H9 (cell line): ENCODE results near the gene TNS2. TPM values are rescaled to one million over a fixed set of nuclear protein-coding genes. Genes with fewer than 3 reads are reported as not detected.

ENCODE experiments used
- DNase-seq: peaks from one replicate; pipeline ENCODE4 v3.0.0-alpha.2; 2017
- H2AFZ ChIP-seq: one replicate; pipeline ENCODE4 v1.6.1; 2013; ENCODE audit warnings: mild to moderate bottlenecking, low read length, control low read depth, moderate library complexity
- H2AK5ac ChIP-seq: 2 replicates; pipeline ENCODE4 v1.6.1; 2013; ENCODE audit warnings: low read length, control low read depth, mixed read lengths; ENCODE audit not compliant: insufficient read length
- H2BK120ac ChIP-seq: one replicate; pipeline ENCODE4 v1.6.1; 2013; ENCODE audit warnings: low read depth, mild to moderate bottlenecking, low read length, control low read depth, inconsistent platforms; ENCODE audit not compliant: poor library complexity, severe bottlenecking
- H2BK12ac ChIP-seq: 2 replicates; pipeline ENCODE4 v1.6.1; 2013; ENCODE audit warnings: low read length, control low read depth, mixed read lengths, low read depth; ENCODE audit not compliant: insufficient read length
- H2BK15ac ChIP-seq: 2 replicates; pipeline ENCODE4 v1.6.1; 2013; ENCODE audit warnings: low read depth, low read length, control low read depth
- H2BK20ac ChIP-seq: one replicate; pipeline ENCODE4 v1.6.1; 2013; ENCODE audit warnings: low read depth, mild to moderate bottlenecking, low read length, control low read depth, inconsistent platforms; ENCODE audit not compliant: poor library complexity, severe bottlenecking
- H2BK5ac ChIP-seq: 2 replicates; pipeline ENCODE4 v1.6.1; 2013; ENCODE audit warnings: low read length, control low read depth, mixed read lengths; ENCODE audit not compliant: insufficient read length
- H3K14ac ChIP-seq: 2 replicates; pipeline ENCODE4 v1.6.1; 2013; ENCODE audit warnings: low read length, control low read depth; ENCODE audit not compliant: insufficient read depth
- H3K18ac ChIP-seq: 2 replicates; pipeline ENCODE4 v1.6.1; 2013; ENCODE audit warnings: low read depth, mild to moderate bottlenecking, mixed read lengths, low read length, control low read depth; ENCODE audit not compliant: insufficient read length
- H3K23ac ChIP-seq: 2 replicates; pipeline ENCODE4 v1.6.1; 2013; ENCODE audit warnings: low read length, control low read depth, mixed read lengths, low read depth; ENCODE audit not compliant: insufficient read length
- H3K23me2 ChIP-seq: 2 replicates; pipeline ENCODE4 v1.6.1; 2013; ENCODE audit warnings: low read depth, mild to moderate bottlenecking, mixed read lengths, low read length, control low read depth; ENCODE audit not compliant: insufficient read length, poor library complexity, severe bottlenecking
- H3K27ac ChIP-seq: 2 replicates; pipeline ENCODE4 v1.5.1; 2013; ENCODE audit warnings: low read length, control low read depth, mixed read lengths, low read depth; ENCODE audit not compliant: insufficient read length
- H3K27me3 ChIP-seq: 2 replicates; pipeline ENCODE4 v1.6.1; 2013; ENCODE audit warnings: low read length, control low read depth, inconsistent platforms; ENCODE audit not compliant: insufficient read depth
- H3K4ac ChIP-seq: 2 replicates; pipeline ENCODE4 v1.6.1; 2013; ENCODE audit warnings: low read depth, mild to moderate bottlenecking, control low read depth, inconsistent platforms, low read length, moderate library complexity
- H3K4me1 ChIP-seq: 2 replicates; pipeline ENCODE4 v1.6.1; 2013; ENCODE audit warnings: low read length, control low read depth, inconsistent platforms; ENCODE audit not compliant: insufficient read depth
- H3K4me2 ChIP-seq: 2 replicates; pipeline ENCODE4 v1.6.1; 2013; ENCODE audit warnings: low read length, control low read depth, mixed read lengths; ENCODE audit not compliant: insufficient read length, insufficient read depth
- H3K56ac ChIP-seq: 2 replicates; pipeline ENCODE4 v1.6.1; 2013; ENCODE audit warnings: low read depth, mild to moderate bottlenecking, mixed read lengths, low read length, control low read depth; ENCODE audit not compliant: insufficient read length
- H3K79me1 ChIP-seq: 2 replicates; pipeline ENCODE4 v1.6.1; 2013; ENCODE audit warnings: low read depth, mild to moderate bottlenecking, moderate library complexity, low read length, control low read depth, inconsistent platforms; ENCODE audit not compliant: insufficient read depth, poor library complexity, severe bottlenecking
- H3K79me2 ChIP-seq: 2 replicates; pipeline ENCODE4 v1.6.1; 2013; ENCODE audit warnings: low read length, control low read depth, inconsistent platforms; ENCODE audit not compliant: insufficient read depth
- H3K9ac ChIP-seq: 2 replicates; pipeline ENCODE4 v1.6.1; 2013; ENCODE audit warnings: low read length, control low read depth, mixed read lengths; ENCODE audit not compliant: insufficient read length; ENCODE audit errors: extremely low read depth
- H3K9me3 ChIP-seq: one replicate; pipeline ENCODE4 v1.6.1; 2013; ENCODE audit warnings: low read depth, low read length, inconsistent platforms; ENCODE audit not compliant: control insufficient read depth
- H3T11ph ChIP-seq: one replicate; pipeline ENCODE4 v1.6.1; 2013; ENCODE audit warnings: mild to moderate bottlenecking, low read length, control low read depth, inconsistent platforms
- H4K20me1 ChIP-seq: one replicate; pipeline ENCODE4 v1.6.1; 2013; ENCODE audit not compliant: control insufficient read depth, insufficient read length, insufficient read depth
- H4K5ac ChIP-seq: 2 replicates; pipeline ENCODE4 v1.6.1; 2013; ENCODE audit warnings: low read depth, mild to moderate bottlenecking, mixed read lengths, low read length, control low read depth; ENCODE audit not compliant: insufficient read length
- H4K8ac ChIP-seq: replicated peaks from 2 replicates; pipeline ENCODE4 v1.6.1; 2013; ENCODE audit warnings: low read length, control low read depth, mixed read lengths, low read depth; ENCODE audit not compliant: insufficient read length
- H4K91ac ChIP-seq: 2 replicates; pipeline ENCODE4 v1.6.1; 2013; ENCODE audit warnings: low read depth, mild to moderate bottlenecking, moderate library complexity, mixed read lengths, low read length, control low read depth; ENCODE audit not compliant: insufficient read length
- H3K27ac Mint-ChIP-seq, 3 experiments: 2 replicates in 2 of 3; 3 replicates in 1 of 3; pipeline ENCODE4 v1.8.0; 2020 to 2021; ENCODE audit warnings: mixed read lengths in 3 of 3, mild to moderate bottlenecking in 1 of 3, moderate library complexity in 1 of 3
- H3K27me3 Mint-ChIP-seq: 2 replicates; pipeline ENCODE4 v1.8.0; 2021; ENCODE audit warnings: low read depth, mild to moderate bottlenecking, moderate library complexity, mixed read lengths
- H3K36me3 Mint-ChIP-seq, 3 experiments: 2 replicates in 2 of 3; 3 replicates in 1 of 3; pipeline ENCODE4 v1.8.0; 2020 to 2021; ENCODE audit warnings: low read depth in 3 of 3, mixed read lengths in 3 of 3; ENCODE audit not compliant: insufficient read depth in 1 of 3
- H3K4me1 Mint-ChIP-seq, 2 experiments: 2 replicates each; pipeline ENCODE4 v1.8.0; 2020; ENCODE audit warnings: mixed read lengths in 2 of 2
- H3K4me3 Mint-ChIP-seq, 2 experiments: 2 replicates in 1 of 2; 3 replicates in 1 of 2; pipeline ENCODE4 v1.8.0; 2020 to 2021; ENCODE audit warnings: mild to moderate bottlenecking in 2 of 2, mixed read lengths in 2 of 2, moderate library complexity in 1 of 2
- H3K9me3 Mint-ChIP-seq, 2 experiments: 2 replicates in 1 of 2; 3 replicates in 1 of 2; pipeline ENCODE4 v1.8.0; 2020; ENCODE audit warnings: mild to moderate bottlenecking in 2 of 2, mixed read lengths in 2 of 2, moderate library complexity in 1 of 2
- CTCF ChIP-seq: fragments of 200-600 bp; sonication (generic); conservative IDR thresholded peaks from 3 replicates; pipeline ENCODE4 v1.8.0; 2021; ENCODE audit warnings: antibody characterized with exemption, mild to moderate bottlenecking
- WGBS: extraction: QIAGEN DNeasy Blood & Tissue Kit; methylation state at CpG from one replicate; pipeline ENCODE4 v1.1.7; 2013; ENCODE audit warnings: missing lambda C conversion rate, low lambda C conversion rate, mixed read lengths; ENCODE audit not compliant: insufficient read length; ENCODE audit errors: extremely low coverage; 5-methylcytosine and 5-hydroxymethylcytosine counted together
- total RNA-seq: library from RNA; stranded (reverse); gene quantifications from 2 replicates; pipeline ENCODE4 v1.2.1, GENCODE V29; 2021

TNS2 gene
- total RNA-seq, 1 experiment from 2014 or later: 4.5 TPM

- H3K56ac ChIP-seq: no peak overlapping the region
- H4K20me1 ChIP-seq: no peaks in the 10 kb centered on the region
- no peak overlapping the region for H2BK120ac ChIP-seq
- no peak overlapping the region for H3K9ac ChIP-seq
- no peak overlapping the region for H3T11ph ChIP-seq
- H3K9me3 Mint-ChIP-seq: peaks cover 0 to 2% of the 10 kb centered on the region in 2 experiments; a peak in 1 of 5 replicates
- H2BK20ac ChIP-seq: no peak overlapping the region
- H3K4me1 Mint-ChIP-seq: no peaks in the 10 kb centered on the region
- no peak overlapping the region for H4K91ac ChIP-seq
- TF ChIP-seq CTCF: no peak
- H3K4me3 Mint-ChIP-seq: no peak overlapping the region
- H3K79me1 ChIP-seq: no peaks in the 10 kb centered on the region
- no peak overlapping the region for H3K14ac ChIP-seq
- H3K79me2 ChIP-seq: no peaks in the 10 kb centered on the region
- no peak overlapping the region for H2AK5ac ChIP-seq
- H3K27me3 Mint-ChIP-seq: peaks cover 78% of the 10 kb centered on the region
- H3K27ac ChIP-seq: no peak overlapping the region
- H3K36me3 Mint-ChIP-seq: no peaks in the 10 kb centered on the region; a peak in 1 of 7 replicates
- H2BK15ac ChIP-seq: no peak overlapping the region
- no peak overlapping the region for H4K5ac ChIP-seq
- no peaks in the 10 kb centered on the region for H3K27me3 ChIP-seq
- H3K23me2 ChIP-seq: no peaks in the 10 kb centered on the region
- no peak overlapping the region for H2BK12ac ChIP-seq
- H3K4me1 ChIP-seq: no peaks in the 10 kb centered on the region
- no peak overlapping the region for H3K4me2 ChIP-seq
- no peak overlapping the region for H3K18ac ChIP-seq
- no peak overlapping the region for H3K23ac ChIP-seq
- DNase-seq: no peak
- no peak overlapping the region for H3K27ac Mint-ChIP-seq
- H2AFZ ChIP-seq: no peak overlapping the region
- H2BK5ac ChIP-seq: no peak overlapping the region
- H4K8ac ChIP-seq: no peak overlapping the region
- H3K9me3 ChIP-seq: no peaks in the 10 kb centered on the region
- no CpG with 5 or more reads among the region's 3 CpGs for WGBS
- H3K4ac ChIP-seq: no peak overlapping the region
Measured at GRCh38 chr12:53086361-53086760, 36.5 kb downstream of the TNS2 start.
